NCI-H1105 (cell line): ENCODE data around the gene SNRPD1.
"Not testable (repeated sequence)": the region's sequence is repeated elsewhere in the genome, so short reads cannot be mapped to it uniquely, and the experiment has no call there.

Experiments
- DNase-seq: peaks from one replicate; lab custom pipeline; 2025; lab: John Stamatoyannopoulos, UW

The SNRPD1 gene

GRCh38 chr18:21612125-21613039 lies at the start of gene SNRPD1:
Gene SNRPD1 (plus strand): TSS chr18:21612314. CDS start chr18:21612430, 116 bp downstream.
- peak; percentile 91 for DNase-seq

GRCh38 chr18:21571772-21572171 lies 40.3 kb upstream of the SNRPD1 start:
- no peak for DNase-seq

- no peak for DNase-seq
Measured at GRCh38 chr18:21575656-21576055, 36.5 kb upstream of the SNRPD1 start.

- no peak for DNase-seq
Measured at GRCh38 chr18:21584391-21584790, 27.7 kb upstream of the SNRPD1 start.

- not testable (repeated sequence) for DNase-seq
Measured at GRCh38 chr18:21592361-21592760, 19.8 kb upstream of the SNRPD1 start.

GRCh38 chr18:21593540-21594257 lies 18.4 kb upstream of the SNRPD1 start:
- DNase-seq, result no peak

GRCh38 chr18:21597620-21598019 lies 14.5 kb upstream of the SNRPD1 start:
- no peak for DNase-seq

GRCh38 chr18:21598726-21599584 lies 13.2 kb upstream of the SNRPD1 start:
- DNase-seq, result no peak

GRCh38 chr18:21599585-21600525 lies 12.3 kb upstream of the SNRPD1 start:
- peak; percentile 81 for DNase-seq

GRCh38 chr18:21600526-21601410 lies 11.3 kb upstream of the SNRPD1 start, which contains the start of gene ESCO1:
Gene ESCO1 (minus strand): TSS chr18:21600704. CDS start chr18:21574843, 25,861 bp downstream.
- DNase-seq, result peak; percentile 99

- DNase-seq, result no peak
Measured at GRCh38 chr18:21602299-21602587, 9.9 kb upstream of the SNRPD1 start.

GRCh38 chr18:21604671-21605070 lies 7.4 kb upstream of the SNRPD1 start:
- DNase-seq, result no peak

- DNase-seq, result no peak
Measured at GRCh38 chr18:21605213-21605612, 6.9 kb upstream of the SNRPD1 start.

GRCh38 chr18:21611401-21612124 lies 551 bp upstream of the SNRPD1 start:
- not testable (repeated sequence) for DNase-seq

- DNase-seq, result not testable (repeated sequence)
Measured at GRCh38 chr18:21621640-21622039, 9.5 kb downstream of the SNRPD1 start.

GRCh38 chr18:21629089-21629832 lies 17.1 kb downstream of the SNRPD1 start:
- DNase-seq, result no peak

- DNase-seq, result no peak
Measured at GRCh38 chr18:21632393-21632792, 20.3 kb downstream of the SNRPD1 start.

GRCh38 chr18:21634588-21635199 lies 22.6 kb downstream of the SNRPD1 start:
- DNase-seq, result no peak
